Effector CD4-positive, alpha-beta T cell (primary cell): ENCODE results near the gene GREB1L. TPM values are rescaled to one million over a fixed set of nuclear protein-coding genes. Genes with fewer than 3 reads are reported as not detected.
"Not testable (repeated sequence)": the region's sequence is repeated elsewhere in the genome, so short reads cannot be mapped to it uniquely, and the experiment has no call there.

Source experiments
- DNase-seq: peaks from one replicate; pipeline ENCODE4 v3.0.0-alpha.2; 2020
- total RNA-seq: gene quantifications from one replicate; lab custom pipeline; 2026; lab: John Stamatoyannopoulos, UW

Gene GREB1L
- not detected for total RNA-seq

- no peak for DNase-seq
Measured at GRCh38 chr18:21242141-21242779, at the start of gene GREB1L. TSS of gene GREB1L (plus strand) at chr18:21242232. CDS start at chr18:21383519, 141,287 bp downstream.

- DNase-seq = no peak
Measured at GRCh38 chr18:21192308-21192624, 49.8 kb upstream of the GREB1L start.

- DNase-seq = no peak
Measured at GRCh38 chr18:21194871-21195771, 46.9 kb upstream of the GREB1L start.

- DNase-seq = no peak
Measured at GRCh38 chr18:21196426-21196825, 45.6 kb upstream of the GREB1L start.

GRCh38 chr18:21203126-21203525 is 38.9 kb upstream of the GREB1L start:
- no peak for DNase-seq

GRCh38 chr18:21203542-21204241 is 38.3 kb upstream of the GREB1L start:
- DNase-seq = no peak

GRCh38 chr18:21205695-21206094 is 36.3 kb upstream of the GREB1L start:
- no peak for DNase-seq

- DNase-seq = no peak
Measured at GRCh38 chr18:21210278-21210677, 31.8 kb upstream of the GREB1L start.

- no peak for DNase-seq
Measured at GRCh38 chr18:21210784-21211183, 31.2 kb upstream of the GREB1L start.

GRCh38 chr18:21214409-21214808 is 27.6 kb upstream of the GREB1L start:
- not testable (repeated sequence) for DNase-seq

GRCh38 chr18:21215490-21215889 is 26.5 kb upstream of the GREB1L start:
- no peak for DNase-seq

- no peak for DNase-seq
Measured at GRCh38 chr18:21218862-21219261, 23.2 kb upstream of the GREB1L start.

- DNase-seq = no peak
Measured at GRCh38 chr18:21230436-21230835, 11.6 kb upstream of the GREB1L start.

- DNase-seq = no peak
Measured at GRCh38 chr18:21241301-21242048, 557 bp upstream of the GREB1L start.

GRCh38 chr18:21242780-21243401 is 859 bp downstream of the GREB1L start:
- no peak for DNase-seq

GRCh38 chr18:21254576-21254975 is 12.5 kb downstream of the GREB1L start:
- DNase-seq = no peak

- no peak for DNase-seq
Measured at GRCh38 chr18:21255211-21255610, 13.2 kb downstream of the GREB1L start.

- DNase-seq = no peak
Measured at GRCh38 chr18:21257386-21257785, 15.4 kb downstream of the GREB1L start.

- no peak for DNase-seq
Measured at GRCh38 chr18:21260621-21261020, 18.6 kb downstream of the GREB1L start.

GRCh38 chr18:21261352-21261751 is 19.3 kb downstream of the GREB1L start:
- DNase-seq = no peak

- DNase-seq = no peak
Measured at GRCh38 chr18:21262244-21262643, 20.2 kb downstream of the GREB1L start.

GRCh38 chr18:21262979-21263378 is 20.9 kb downstream of the GREB1L start:
- DNase-seq = no peak
